Measurements from ENCODE around the gene FAM24A. TPM values are rescaled to one million over a fixed set of nuclear protein-coding genes. Genes with fewer than 3 reads are reported as not detected.
"Not testable (repeated sequence)": the region's sequence is repeated elsewhere in the genome, so short reads cannot be mapped to it uniquely, and the experiment has no call there.

FAM24A gene
- total RNA-seq, 1 experiment from 2014 or later = not detected

- no peak for DNase-seq (ENCODE audit: unreplicated experiment)
- no peaks in the 10 kb centered on the region for H3K27me3 Mint-ChIP-seq (ENCODE audit: insufficient read depth, unreplicated experiment)
- intact Hi-C loops (cut with micrococcal nuclease) = no loop called here
- H3K36me3 Mint-ChIP-seq (ENCODE audit: insufficient read depth, unreplicated experiment) = peaks cover 14% of the 10 kb centered on the region
- H3K9me3 Mint-ChIP-seq (ENCODE audit: unreplicated experiment) = no peaks in the 10 kb centered on the region
- TF ChIP-seq CTCF (IDR thresholded peaks at IDR 0.05; ENCODE audit: unreplicated experiment) = no peak
- no peak overlapping the region for H3K4me3 Mint-ChIP-seq (ENCODE audit: unreplicated experiment)
- peaks cover 22% of the 10 kb centered on the region for H3K4me1 Mint-ChIP-seq (ENCODE audit: insufficient read depth, unreplicated experiment)
- CTCF ChIA-PET = no interaction called here
- BruUV-seq (replicated peaks) = no TSS peak
- POLR2A ChIA-PET = interaction anchor here (0.7 kb wide), 1 partner anchor 96 kb away, joined by 4 read pairs; no protein-coding TSS in a partner anchor
- H3K27ac Mint-ChIP-seq (ENCODE audit: low read depth, unreplicated experiment) = no peak overlapping the region
Observed at GRCh38 chr10:122882766-122883165, 27.6 kb upstream of the FAM24A start.

- Mint-ChIP-seq H3K27me3 (ENCODE audit: insufficient read depth, unreplicated experiment) (no peaks in the 10 kb centered on the region), H3K4me1 (ENCODE audit: insufficient read depth, unreplicated experiment) (peaks cover 8% of the 10 kb centered on the region), H3K9me3 (ENCODE audit: unreplicated experiment) (no peaks in the 10 kb centered on the region), H3K27ac (ENCODE audit: low read depth, unreplicated experiment) (peak overlapping the region; percentile 6), H3K4me3 (ENCODE audit: unreplicated experiment) (no peak overlapping the region), H3K36me3 (ENCODE audit: insufficient read depth, unreplicated experiment) (peaks cover 7% of the 10 kb centered on the region)
- intact Hi-C loops (cut with micrococcal nuclease) = no loop called here
- no peak for DNase-seq (ENCODE audit: unreplicated experiment)
- POLR2A ChIA-PET = no interaction called here
- BruUV-seq (replicated peaks) = no TSS peak
- TF ChIP-seq CTCF (IDR thresholded peaks at IDR 0.05; ENCODE audit: unreplicated experiment) = no peak
- CTCF ChIA-PET = no interaction called here
Observed at GRCh38 chr10:122884166-122884565, 26.2 kb upstream of the FAM24A start.

- TF ChIP-seq CTCF (IDR thresholded peaks at IDR 0.05; ENCODE audit: unreplicated experiment) = no peak
- no TSS peak for BruUV-seq (replicated peaks)
- H3K27me3 Mint-ChIP-seq (ENCODE audit: insufficient read depth, unreplicated experiment) = no peaks in the 10 kb centered on the region
- intact Hi-C loops (cut with micrococcal nuclease) = no loop called here
- CTCF ChIA-PET = interaction anchor here (0.6 kb wide), 1 partner anchor 199 kb away, joined by 4 read pairs; no protein-coding TSS in a partner anchor
- no peaks in the 10 kb centered on the region for H3K9me3 Mint-ChIP-seq (ENCODE audit: unreplicated experiment)
- no peak for DNase-seq (ENCODE audit: unreplicated experiment)
- no peaks in the 10 kb centered on the region for H3K36me3 Mint-ChIP-seq (ENCODE audit: insufficient read depth, unreplicated experiment)
- H3K4me1 Mint-ChIP-seq (ENCODE audit: insufficient read depth, unreplicated experiment) = no peaks in the 10 kb centered on the region
- H3K27ac Mint-ChIP-seq (ENCODE audit: low read depth, unreplicated experiment) = no peak overlapping the region
- H3K4me3 Mint-ChIP-seq (ENCODE audit: unreplicated experiment) = no peak overlapping the region
- POLR2A ChIA-PET = no interaction called here
Observed at GRCh38 chr10:122894261-122894944, 16.0 kb upstream of the FAM24A start.

GRCh38 chr10:122903861-122904260 lies 6.5 kb upstream of the FAM24A start:
- H3K27ac Mint-ChIP-seq (ENCODE audit: low read depth, unreplicated experiment); CTCF ChIA-PET; intact Hi-C loops (cut with micrococcal nuclease); H3K4me1 Mint-ChIP-seq (ENCODE audit: insufficient read depth, unreplicated experiment); H3K4me3 Mint-ChIP-seq (ENCODE audit: unreplicated experiment); H3K36me3 Mint-ChIP-seq (ENCODE audit: insufficient read depth, unreplicated experiment); H3K9me3 Mint-ChIP-seq (ENCODE audit: unreplicated experiment); DNase-seq (ENCODE audit: unreplicated experiment); BruUV-seq (replicated peaks): not testable (repeated sequence)
- POLR2A ChIA-PET = interaction anchor here (0.6 kb wide), 1 partner anchor 10 kb away, joined by 3 read pairs; no protein-coding TSS in a partner anchor
- H3K27me3 Mint-ChIP-seq (ENCODE audit: insufficient read depth, unreplicated experiment) = peaks cover 82% of the 10 kb centered on the region

All from MCF 10A (cell line).